ENCODE measurements around the gene FNDC11.
"Not testable (repeated sequence)": the region's sequence is repeated elsewhere in the genome, so short reads cannot be mapped to it uniquely, and the experiment has no call there.

Gene FNDC11

GRCh38 chr20:63553933-63554290, at the start of gene FNDC11:
Gene FNDC11 (plus strand): TSS chr20:63554159. CDS start chr20:63555664, 1,505 bp downstream.
- DNase-seq = no peak

GRCh38 chr20:63504642-63505041, 49.3 kb upstream of the FNDC11 start:
- DNase-seq = no peak

- no peak for DNase-seq
Observed at GRCh38 chr20:63505281-63505680, 48.7 kb upstream of the FNDC11 start.

- no peak for DNase-seq
Observed at GRCh38 chr20:63505723-63506122, 48.2 kb upstream of the FNDC11 start.

GRCh38 chr20:63507083-63507743, 46.7 kb upstream of the FNDC11 start:
- DNase-seq = no peak

- DNase-seq = no peak
Observed at GRCh38 chr20:63508072-63508768, 45.7 kb upstream of the FNDC11 start.

GRCh38 chr20:63509088-63509564, 44.8 kb upstream of the FNDC11 start:
- DNase-seq = no peak

- no peak for DNase-seq
Observed at GRCh38 chr20:63513207-63513606, 40.8 kb upstream of the FNDC11 start.

- not testable (repeated sequence) for DNase-seq
Observed at GRCh38 chr20:63514520-63514919, 39.4 kb upstream of the FNDC11 start.

- no peak for DNase-seq
Observed at GRCh38 chr20:63517376-63518309, 36.3 kb upstream of the FNDC11 start.

- no peak for DNase-seq
Observed at GRCh38 chr20:63518351-63518861, 35.6 kb upstream of the FNDC11 start.

- DNase-seq = no peak
Observed at GRCh38 chr20:63518946-63519667, 34.9 kb upstream of the FNDC11 start.

- DNase-seq = no peak
Observed at GRCh38 chr20:63519668-63520503, 34.1 kb upstream of the FNDC11 start.

- peak; percentile 35 for DNase-seq
Observed at GRCh38 chr20:63520504-63520933, 33.4 kb upstream of the FNDC11 start, which contains the start of gene PPDPF. Gene PPDPF (plus strand): TSS chr20:63520765. CDS start chr20:63521309, 544 bp downstream.

GRCh38 chr20:63520934-63521601, 32.9 kb upstream of the FNDC11 start:
- DNase-seq = peak; percentile 48

GRCh38 chr20:63521602-63522001, 32.4 kb upstream of the FNDC11 start:
- no peak for DNase-seq

- DNase-seq = no peak
Observed at GRCh38 chr20:63522091-63522868, 31.7 kb upstream of the FNDC11 start.

- DNase-seq = no peak
Observed at GRCh38 chr20:63522981-63523611, 30.9 kb upstream of the FNDC11 start.

GRCh38 chr20:63525185-63525584, 28.8 kb upstream of the FNDC11 start:
- no peak for DNase-seq
